ENCODE results near the gene DNASE1L2. TPM values are rescaled to one million over a fixed set of nuclear protein-coding genes. Genes with fewer than 3 reads are reported as not detected.
"Not testable (repeated sequence)": the region's sequence is repeated elsewhere in the genome, so short reads cannot be mapped to it uniquely, and the experiment has no call there.

Gene DNASE1L2
- total RNA-seq, 1 donor from 2014 or later = 0.21 TPM

DNA sequence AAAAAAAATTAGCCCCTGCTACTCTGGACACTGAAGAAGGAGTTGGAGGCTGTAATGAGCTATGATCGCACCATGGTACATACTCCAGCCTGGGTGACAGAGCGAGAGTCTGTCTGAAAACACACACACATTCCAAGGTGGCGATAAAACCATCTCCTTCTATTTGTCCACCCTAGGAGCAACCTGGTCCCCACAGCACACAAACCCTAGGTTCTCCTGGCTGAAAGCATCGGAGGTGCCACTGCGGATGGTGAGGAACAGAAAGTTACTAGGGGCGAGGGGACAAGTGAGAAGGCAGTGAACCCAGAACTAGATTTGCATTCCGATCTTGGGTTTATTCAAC, 16.5 kb downstream of the DNASE1L2 start:
- no peaks in the 10 kb centered on the region for H3K27me3 ChIP-seq (ENCODE audit: control insufficient read depth, insufficient read depth, low read length)
- H3K36me3 ChIP-seq (ENCODE audit: control insufficient read depth, insufficient read depth, low read length) = no peaks in the 10 kb centered on the region
- TF ChIP-seq, protein P1, sequence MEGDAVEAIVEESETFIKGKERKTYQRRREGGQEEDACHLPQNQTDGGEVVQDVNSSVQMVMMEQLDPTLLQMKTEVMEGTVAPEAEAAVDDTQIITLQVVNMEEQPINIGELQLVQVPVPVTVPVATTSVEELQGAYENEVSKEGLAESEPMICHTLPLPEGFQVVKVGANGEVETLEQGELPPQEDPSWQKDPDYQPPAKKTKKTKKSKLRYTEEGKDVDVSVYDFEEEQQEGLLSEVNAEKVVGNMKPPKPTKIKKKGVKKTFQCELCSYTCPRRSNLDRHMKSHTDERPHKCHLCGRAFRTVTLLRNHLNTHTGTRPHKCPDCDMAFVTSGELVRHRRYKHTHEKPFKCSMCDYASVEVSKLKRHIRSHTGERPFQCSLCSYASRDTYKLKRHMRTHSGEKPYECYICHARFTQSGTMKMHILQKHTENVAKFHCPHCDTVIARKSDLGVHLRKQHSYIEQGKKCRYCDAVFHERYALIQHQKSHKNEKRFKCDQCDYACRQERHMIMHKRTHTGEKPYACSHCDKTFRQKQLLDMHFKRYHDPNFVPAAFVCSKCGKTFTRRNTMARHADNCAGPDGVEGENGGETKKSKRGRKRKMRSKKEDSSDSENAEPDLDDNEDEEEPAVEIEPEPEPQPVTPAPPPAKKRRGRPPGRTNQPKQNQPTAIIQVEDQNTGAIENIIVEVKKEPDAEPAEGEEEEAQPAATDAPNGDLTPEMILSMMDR (IDR thresholded peaks at IDR 0.05; ENCODE audit: insufficient read depth, low read length, poor library complexity, severe bottlenecking) = no peak
- no peak overlapping the region for H3K4me3 ChIP-seq (ENCODE audit: low read depth, low read length)
- no peak for DNase-seq (ENCODE audit: low read depth)

DNA sequence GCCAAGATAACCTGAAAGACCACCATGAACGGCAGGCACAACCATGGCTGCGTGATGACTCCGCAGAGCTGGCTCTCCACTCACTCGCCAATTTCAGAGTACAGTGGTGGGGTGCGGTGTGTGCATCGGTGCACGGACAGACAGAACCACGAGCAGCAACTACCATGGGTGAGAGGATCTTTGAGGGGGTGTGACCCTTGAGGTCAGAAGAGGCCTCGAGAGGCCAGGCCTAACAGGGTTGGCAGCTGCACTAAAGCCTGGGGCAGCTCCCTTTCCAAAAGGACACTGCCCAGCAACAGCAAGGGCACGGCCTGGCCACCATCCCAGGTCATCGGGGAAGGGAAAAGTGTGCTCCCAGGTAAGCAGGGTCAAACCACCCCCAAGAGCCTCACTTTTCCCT, 17.0 kb downstream of the DNASE1L2 start:
- Histone ChIP-seq H3K27me3 (ENCODE audit: control insufficient read depth, insufficient read depth, low read length) (no peaks in the 10 kb centered on the region), H3K36me3 (ENCODE audit: control insufficient read depth, insufficient read depth, low read length) (no peaks in the 10 kb centered on the region), H3K4me3 (ENCODE audit: low read depth, low read length) (no peak overlapping the region)
- no peak for DNase-seq (ENCODE audit: low read depth)
- TF ChIP-seq, protein P1 (IDR thresholded peaks at IDR 0.05; ENCODE audit: insufficient read depth, low read length, poor library complexity, severe bottlenecking) = no peak

DNA sequence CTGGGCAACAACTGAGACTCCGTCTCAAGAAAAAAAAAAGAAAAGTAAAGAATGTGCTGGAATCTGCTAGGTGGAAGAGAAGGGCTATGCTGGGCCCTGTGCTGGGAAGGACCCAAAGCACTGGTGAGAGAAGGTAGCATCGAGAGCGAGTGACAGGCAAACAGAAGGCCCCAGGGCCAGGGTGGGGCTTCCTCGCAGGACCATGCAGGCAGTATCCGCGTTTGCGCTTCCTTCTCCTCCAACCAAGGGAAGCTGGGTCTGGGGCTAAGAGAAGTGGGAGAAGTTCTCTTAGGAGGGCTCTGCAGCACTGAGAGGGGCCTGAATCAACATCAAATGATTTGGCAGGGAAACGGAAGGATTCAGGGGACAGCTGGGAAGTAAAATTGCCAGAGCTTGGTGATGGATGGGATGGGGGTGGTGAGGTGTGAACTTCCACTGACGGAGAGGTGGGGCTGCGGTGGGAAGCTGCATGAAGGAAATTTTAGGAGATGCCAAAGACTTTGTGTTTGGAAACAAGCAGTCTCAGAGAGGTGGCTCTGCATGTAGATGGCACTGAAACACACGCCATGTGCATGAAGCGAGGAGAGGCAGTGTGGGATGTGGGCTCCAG, 20.4 kb downstream of the DNASE1L2 start:
- Histone ChIP-seq H3K4me3 (ENCODE audit: low read depth, low read length) (no peak overlapping the region), H3K27me3 (ENCODE audit: control insufficient read depth, insufficient read depth, low read length) (no peaks in the 10 kb centered on the region), H3K36me3 (ENCODE audit: control insufficient read depth, insufficient read depth, low read length) (no peaks in the 10 kb centered on the region)
- DNase-seq (ENCODE audit: low read depth) = no peak
- TF ChIP-seq, protein P1 (IDR thresholded peaks at IDR 0.05; ENCODE audit: insufficient read depth, low read length, poor library complexity, severe bottlenecking) = no peak

DNA sequence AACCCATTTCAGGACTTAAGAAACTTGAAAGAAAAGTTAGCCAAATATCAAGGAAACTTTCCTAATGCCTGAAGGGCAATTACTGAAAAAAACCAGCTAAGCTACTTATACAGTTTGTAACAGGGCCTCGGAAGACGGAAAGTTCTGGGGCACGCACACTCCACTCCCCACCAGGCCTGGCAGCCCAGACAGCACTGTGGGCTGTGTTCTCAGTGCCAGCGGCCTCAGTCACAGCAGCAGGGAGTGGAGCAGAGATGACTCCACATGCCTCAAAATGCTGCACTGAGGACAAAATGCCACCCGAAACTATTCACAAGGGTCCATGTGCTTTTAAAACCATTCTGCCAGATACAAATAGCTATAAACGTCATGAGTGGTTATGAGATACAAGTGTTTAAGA, 21.5 kb downstream of the DNASE1L2 start:
- no peak for DNase-seq (ENCODE audit: low read depth)
- no peaks in the 10 kb centered on the region for H3K27me3 ChIP-seq (ENCODE audit: control insufficient read depth, insufficient read depth, low read length)
- TF ChIP-seq, protein P1 (IDR thresholded peaks at IDR 0.05; ENCODE audit: insufficient read depth, low read length, poor library complexity, severe bottlenecking) = no peak
- no peak overlapping the region for H3K4me3 ChIP-seq (ENCODE audit: low read depth, low read length)
- H3K36me3 ChIP-seq (ENCODE audit: control insufficient read depth, insufficient read depth, low read length) = peaks cover 3% of the 10 kb centered on the region

DNA sequence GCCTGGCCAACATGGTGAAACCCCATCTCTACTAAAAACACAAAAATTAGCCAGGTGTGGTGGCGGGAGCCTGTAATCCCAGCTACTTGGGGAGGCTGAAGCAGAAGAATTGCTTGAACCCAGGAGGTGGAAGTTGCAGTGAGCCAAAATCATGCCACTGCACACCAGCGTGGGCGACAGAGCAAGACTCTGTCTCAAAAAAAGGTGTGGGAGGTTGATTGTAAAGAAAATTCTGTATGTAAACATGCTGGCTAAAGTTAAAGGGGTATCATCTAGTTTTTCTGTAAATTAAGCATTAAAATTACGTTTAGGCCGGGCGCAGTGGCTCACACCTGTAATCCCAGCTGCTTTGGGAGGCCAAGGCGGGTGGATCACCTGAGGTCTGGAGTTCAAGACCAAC, 22.3 kb downstream of the DNASE1L2 start:
- not testable (repeated sequence) for DNase-seq (ENCODE audit: low read depth); H3K4me3 ChIP-seq (ENCODE audit: low read depth, low read length); H3K36me3 ChIP-seq (ENCODE audit: control insufficient read depth, insufficient read depth, low read length); H3K27me3 ChIP-seq (ENCODE audit: control insufficient read depth, insufficient read depth, low read length)

DNA sequence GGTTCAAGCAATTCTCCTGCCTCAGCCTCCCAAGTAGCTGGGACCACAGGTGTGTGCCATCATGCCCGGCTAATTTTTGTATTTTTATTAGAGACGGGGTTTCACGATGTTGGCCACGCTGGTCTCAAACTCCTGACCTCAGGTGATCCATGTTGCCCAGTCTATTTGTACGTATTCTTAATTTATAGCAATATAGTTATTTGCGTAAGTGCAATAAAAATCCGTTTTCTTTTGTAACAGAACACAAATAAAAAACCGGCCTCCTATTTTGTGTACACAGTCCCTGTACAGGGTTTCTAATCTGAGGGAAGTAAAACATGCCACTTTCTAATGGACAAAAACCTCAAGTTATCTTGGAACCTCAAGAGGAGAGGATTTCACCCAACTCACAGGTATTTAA, 24.0 kb downstream of the DNASE1L2 start:
- Histone ChIP-seq H3K36me3 (ENCODE audit: control insufficient read depth, insufficient read depth, low read length) (peaks cover 3% of the 10 kb centered on the region), H3K4me3 (ENCODE audit: low read depth, low read length) (no peak overlapping the region), H3K27me3 (ENCODE audit: control insufficient read depth, insufficient read depth, low read length) (no peaks in the 10 kb centered on the region)
- TF ChIP-seq, protein P1 (IDR thresholded peaks at IDR 0.05; ENCODE audit: insufficient read depth, low read length, poor library complexity, severe bottlenecking) = no peak
- no peak for DNase-seq (ENCODE audit: low read depth)

DNA sequence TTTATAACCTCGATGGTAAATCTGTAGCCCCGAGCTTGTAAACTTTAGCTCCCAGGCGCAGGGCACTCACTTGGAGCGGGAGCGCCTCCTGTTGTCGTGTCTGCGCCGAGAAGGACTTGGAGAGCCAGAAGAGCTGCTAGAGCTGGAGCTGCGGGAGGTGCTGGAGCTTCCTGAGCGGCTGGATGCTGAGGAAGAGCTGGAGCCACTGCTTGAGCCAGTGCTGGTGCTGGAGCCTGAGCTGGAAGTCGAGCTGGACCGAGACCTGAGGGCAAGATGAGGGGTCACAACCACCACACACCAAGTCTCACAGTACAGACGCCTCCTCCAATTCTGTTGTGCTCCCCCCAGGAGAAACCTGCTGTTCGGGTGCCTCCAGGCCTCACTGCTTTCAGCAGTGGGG, 26.8 kb downstream of the DNASE1L2 start:
- not testable (repeated sequence) for H3K4me3 ChIP-seq (ENCODE audit: low read depth, low read length); H3K36me3 ChIP-seq (ENCODE audit: control insufficient read depth, insufficient read depth, low read length); H3K27me3 ChIP-seq (ENCODE audit: control insufficient read depth, insufficient read depth, low read length); DNase-seq (ENCODE audit: low read depth)

DNA sequence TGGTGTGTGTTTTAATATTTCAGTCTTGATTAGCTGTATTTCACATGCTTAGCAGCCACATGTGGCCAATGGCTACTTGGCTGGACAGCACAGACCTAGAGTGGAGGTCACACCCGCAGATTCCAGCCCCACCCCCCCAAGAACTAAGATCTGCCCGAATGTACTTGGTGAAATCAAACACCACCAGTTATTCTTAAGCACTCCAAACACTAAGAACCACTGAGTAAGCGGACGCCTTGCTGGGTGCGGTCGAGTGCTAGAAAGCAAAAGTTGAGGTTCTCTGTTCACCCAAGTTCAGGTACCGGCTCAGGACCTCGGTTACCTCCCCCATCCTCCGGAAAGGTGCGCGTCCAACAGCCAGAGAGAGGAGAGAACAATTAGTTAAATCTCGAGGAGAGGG, 30.6 kb downstream of the DNASE1L2 start:
- not testable (repeated sequence) for H3K36me3 ChIP-seq (ENCODE audit: control insufficient read depth, insufficient read depth, low read length); H3K27me3 ChIP-seq (ENCODE audit: control insufficient read depth, insufficient read depth, low read length); DNase-seq (ENCODE audit: low read depth)
- peak overlapping the region; percentile 67 for H3K4me3 ChIP-seq (ENCODE audit: low read depth, low read length)

DNA sequence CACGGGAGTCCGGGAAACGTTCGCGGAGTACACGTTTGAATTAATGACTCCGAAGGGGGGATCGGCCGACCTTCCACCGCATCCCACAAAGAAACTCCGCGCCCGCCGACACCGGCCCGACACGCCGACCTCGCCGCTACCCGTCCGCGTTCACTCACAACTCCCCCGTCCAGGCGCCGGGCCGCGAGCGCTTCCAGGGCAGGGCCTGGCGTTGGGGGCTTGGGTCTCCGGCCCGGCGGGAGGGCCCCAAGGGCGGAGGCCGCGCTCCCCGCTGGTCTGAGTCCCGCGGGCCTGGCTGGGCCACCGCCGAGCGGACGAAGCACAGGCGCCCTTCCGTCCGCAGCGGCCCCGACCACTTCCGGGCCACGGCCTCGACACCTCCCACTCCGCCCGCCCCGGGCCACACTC, 31.3 kb downstream of the DNASE1L2 start:
- not testable (repeated sequence) for H3K27me3 ChIP-seq (ENCODE audit: control insufficient read depth, insufficient read depth, low read length); H3K36me3 ChIP-seq (ENCODE audit: control insufficient read depth, insufficient read depth, low read length); DNase-seq (ENCODE audit: low read depth)
- H3K4me3 ChIP-seq (ENCODE audit: low read depth, low read length) = peak overlapping the region; percentile 67
